ENCODE measurements around the gene ACOX1.

DNA sequence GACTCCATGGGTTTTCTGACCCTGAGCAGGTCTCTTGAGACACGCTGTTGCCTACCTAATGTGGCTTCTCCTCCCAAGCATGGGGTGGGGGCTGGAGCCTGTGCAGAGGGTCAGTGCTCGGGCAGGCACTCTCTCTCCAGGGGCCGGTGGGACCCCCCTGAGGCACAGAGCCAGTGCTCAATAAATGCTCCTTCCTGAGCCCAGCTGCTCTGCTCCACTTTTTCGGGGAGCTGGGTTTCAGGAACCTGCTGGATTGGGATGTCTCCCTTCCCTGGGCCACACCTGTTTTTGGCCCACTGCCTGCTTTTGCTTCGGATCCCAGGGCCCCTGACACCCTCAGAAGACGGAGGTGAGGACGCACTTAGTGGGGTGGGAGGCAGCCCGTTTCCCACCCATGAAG, 80.9 kb downstream of the ACOX1 start:
- TF ChIP-seq, protein P1, sequence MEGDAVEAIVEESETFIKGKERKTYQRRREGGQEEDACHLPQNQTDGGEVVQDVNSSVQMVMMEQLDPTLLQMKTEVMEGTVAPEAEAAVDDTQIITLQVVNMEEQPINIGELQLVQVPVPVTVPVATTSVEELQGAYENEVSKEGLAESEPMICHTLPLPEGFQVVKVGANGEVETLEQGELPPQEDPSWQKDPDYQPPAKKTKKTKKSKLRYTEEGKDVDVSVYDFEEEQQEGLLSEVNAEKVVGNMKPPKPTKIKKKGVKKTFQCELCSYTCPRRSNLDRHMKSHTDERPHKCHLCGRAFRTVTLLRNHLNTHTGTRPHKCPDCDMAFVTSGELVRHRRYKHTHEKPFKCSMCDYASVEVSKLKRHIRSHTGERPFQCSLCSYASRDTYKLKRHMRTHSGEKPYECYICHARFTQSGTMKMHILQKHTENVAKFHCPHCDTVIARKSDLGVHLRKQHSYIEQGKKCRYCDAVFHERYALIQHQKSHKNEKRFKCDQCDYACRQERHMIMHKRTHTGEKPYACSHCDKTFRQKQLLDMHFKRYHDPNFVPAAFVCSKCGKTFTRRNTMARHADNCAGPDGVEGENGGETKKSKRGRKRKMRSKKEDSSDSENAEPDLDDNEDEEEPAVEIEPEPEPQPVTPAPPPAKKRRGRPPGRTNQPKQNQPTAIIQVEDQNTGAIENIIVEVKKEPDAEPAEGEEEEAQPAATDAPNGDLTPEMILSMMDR (IDR thresholded peaks at IDR 0.05): no peak
- TF ChIP-seq EZH2 (IDR thresholded peaks at IDR 0.05): no peak
- no peak for TF ChIP-seq EZH2phosphoT487 (IDR thresholded peaks at IDR 0.05)
